ENCODE measurements around the gene PAK4. TPM values are rescaled to one million over a fixed set of nuclear protein-coding genes. Genes with fewer than 3 reads are reported as not detected.

The PAK4 gene
- total and polyA plus RNA-seq, 2 of the 13 experiments (the other 11 are each of a cell fraction or from before 2014, with no cell fraction given), result 9.5 to 17.8 TPM

DNA sequence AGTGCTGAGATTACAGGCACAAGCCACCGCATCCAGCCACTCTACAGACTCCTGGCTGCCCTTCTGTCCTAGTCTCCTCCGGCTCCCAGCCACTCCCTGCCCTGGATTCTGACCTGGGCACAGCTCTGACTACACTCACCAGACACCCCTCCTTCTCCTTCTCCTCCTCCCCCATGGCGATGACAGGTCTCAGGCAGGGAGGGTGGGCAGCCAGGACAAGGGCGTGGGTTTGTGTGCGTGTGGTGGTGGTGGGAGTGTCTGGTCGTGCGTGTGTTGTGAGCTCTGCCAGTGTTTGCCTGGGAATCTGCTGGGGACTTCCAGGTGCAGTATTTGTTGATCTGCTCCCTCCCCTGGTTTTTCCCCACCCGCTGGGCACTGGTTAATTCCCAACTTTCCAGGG is 68.2 kb downstream of the PAK4 start:
- CTCF ChIA-PET (ENCODE audit: low intra/inter-chr PET ratio, low total read pairs), result no interaction called here
- 0% methylated on average over 5 of the region's 8 CpGs for WGBS (ENCODE audit: low lambda C conversion rate)
- Histone ChIP-seq H2AFZ (ENCODE audit: low read length) (no peak overlapping the region), H4K20me1 (ENCODE audit: insufficient read depth, low read length) (no peaks in the 10 kb centered on the region), H3K9ac (ENCODE audit: insufficient read depth, low read depth, low read length) (no peak overlapping the region), H3K9me3 (ENCODE audit: low read length) (no peaks in the 10 kb centered on the region), H3K4me2 (ENCODE audit: low read depth, low read length) (peak overlapping the region; percentile 71), H3K27ac (ENCODE audit: extremely low read length, insufficient read depth, low read length) (no peak overlapping the region), H3K36me3 (replicated peaks in 1 of 2; ENCODE audit: control insufficient read depth in 1 of 2, insufficient read depth in 2 of 2, low read length in 2 of 2) (no peaks in the 10 kb centered on the region), H3K27me3 (ENCODE audit: control insufficient read depth in 1 of 2, insufficient read depth in 2 of 2, low read length in 2 of 2) (peaks cover 5 to 35% of the 10 kb centered on the region in 2 experiments; a peak in 4 of 5 replicates), H3K79me2 (ENCODE audit: insufficient read depth, low read length) (no peaks in the 10 kb centered on the region), H3K4me1 (ENCODE audit: insufficient read depth, low read length) (peaks cover 12% of the 10 kb centered on the region), H3K4me3 (replicated peaks in 1 of 3; ENCODE audit: insufficient read depth in 1 of 3, low read depth in 2 of 3, low read length in 3 of 3) (peak overlapping the region in 1 of 3 experiments; percentile 35; a peak in 1 of 6 replicates)
- no peak for FAIRE-seq
- in situ Hi-C loops (cut with HindIII; ENCODE audit: extremely low pct_ligation_motif_present, low pct_unique_long_range_greater_than_20kb) (no loop called here), intact Hi-C loops (cut with micrococcal nuclease; ENCODE audit: unreplicated experiment) (no loop called here)
- peak; percentile 72 for ATAC-seq
- POLR2A ChIA-PET, result no interaction called here
- peak; percentile 19 for DNase-seq (ENCODE audit: low spot score)
- no TSS peak for BruUV-seq (replicated peaks)
- TF ChIP-seq ZNF550 (CRISPR knock-in tag; IDR thresholded peaks at IDR 0.05; ENCODE audit: borderline replicate concordance) (no peak), HDAC1 (CRISPR knock-in tag; IDR thresholded peaks at IDR 0.05) (0 out of 2 replicates have a peak, but pooled peaks have one; percentile 13), ZNF232 (CRISPR knock-in tag; IDR thresholded peaks at IDR 0.05; ENCODE audit: borderline replicate concordance) (no peak), KLF15 (CRISPR knock-in tag; IDR thresholded peaks at IDR 0.05; ENCODE audit: borderline replicate concordance) (no peak), MAFK (conservative IDR thresholded peaks at IDR 0.05 in 1 of 2, IDR thresholded peaks at IDR 0.05 in 1 of 2; ENCODE audit: low read length in 2 of 2) (no peak)
- TF ChIP-seq, protein P1, sequence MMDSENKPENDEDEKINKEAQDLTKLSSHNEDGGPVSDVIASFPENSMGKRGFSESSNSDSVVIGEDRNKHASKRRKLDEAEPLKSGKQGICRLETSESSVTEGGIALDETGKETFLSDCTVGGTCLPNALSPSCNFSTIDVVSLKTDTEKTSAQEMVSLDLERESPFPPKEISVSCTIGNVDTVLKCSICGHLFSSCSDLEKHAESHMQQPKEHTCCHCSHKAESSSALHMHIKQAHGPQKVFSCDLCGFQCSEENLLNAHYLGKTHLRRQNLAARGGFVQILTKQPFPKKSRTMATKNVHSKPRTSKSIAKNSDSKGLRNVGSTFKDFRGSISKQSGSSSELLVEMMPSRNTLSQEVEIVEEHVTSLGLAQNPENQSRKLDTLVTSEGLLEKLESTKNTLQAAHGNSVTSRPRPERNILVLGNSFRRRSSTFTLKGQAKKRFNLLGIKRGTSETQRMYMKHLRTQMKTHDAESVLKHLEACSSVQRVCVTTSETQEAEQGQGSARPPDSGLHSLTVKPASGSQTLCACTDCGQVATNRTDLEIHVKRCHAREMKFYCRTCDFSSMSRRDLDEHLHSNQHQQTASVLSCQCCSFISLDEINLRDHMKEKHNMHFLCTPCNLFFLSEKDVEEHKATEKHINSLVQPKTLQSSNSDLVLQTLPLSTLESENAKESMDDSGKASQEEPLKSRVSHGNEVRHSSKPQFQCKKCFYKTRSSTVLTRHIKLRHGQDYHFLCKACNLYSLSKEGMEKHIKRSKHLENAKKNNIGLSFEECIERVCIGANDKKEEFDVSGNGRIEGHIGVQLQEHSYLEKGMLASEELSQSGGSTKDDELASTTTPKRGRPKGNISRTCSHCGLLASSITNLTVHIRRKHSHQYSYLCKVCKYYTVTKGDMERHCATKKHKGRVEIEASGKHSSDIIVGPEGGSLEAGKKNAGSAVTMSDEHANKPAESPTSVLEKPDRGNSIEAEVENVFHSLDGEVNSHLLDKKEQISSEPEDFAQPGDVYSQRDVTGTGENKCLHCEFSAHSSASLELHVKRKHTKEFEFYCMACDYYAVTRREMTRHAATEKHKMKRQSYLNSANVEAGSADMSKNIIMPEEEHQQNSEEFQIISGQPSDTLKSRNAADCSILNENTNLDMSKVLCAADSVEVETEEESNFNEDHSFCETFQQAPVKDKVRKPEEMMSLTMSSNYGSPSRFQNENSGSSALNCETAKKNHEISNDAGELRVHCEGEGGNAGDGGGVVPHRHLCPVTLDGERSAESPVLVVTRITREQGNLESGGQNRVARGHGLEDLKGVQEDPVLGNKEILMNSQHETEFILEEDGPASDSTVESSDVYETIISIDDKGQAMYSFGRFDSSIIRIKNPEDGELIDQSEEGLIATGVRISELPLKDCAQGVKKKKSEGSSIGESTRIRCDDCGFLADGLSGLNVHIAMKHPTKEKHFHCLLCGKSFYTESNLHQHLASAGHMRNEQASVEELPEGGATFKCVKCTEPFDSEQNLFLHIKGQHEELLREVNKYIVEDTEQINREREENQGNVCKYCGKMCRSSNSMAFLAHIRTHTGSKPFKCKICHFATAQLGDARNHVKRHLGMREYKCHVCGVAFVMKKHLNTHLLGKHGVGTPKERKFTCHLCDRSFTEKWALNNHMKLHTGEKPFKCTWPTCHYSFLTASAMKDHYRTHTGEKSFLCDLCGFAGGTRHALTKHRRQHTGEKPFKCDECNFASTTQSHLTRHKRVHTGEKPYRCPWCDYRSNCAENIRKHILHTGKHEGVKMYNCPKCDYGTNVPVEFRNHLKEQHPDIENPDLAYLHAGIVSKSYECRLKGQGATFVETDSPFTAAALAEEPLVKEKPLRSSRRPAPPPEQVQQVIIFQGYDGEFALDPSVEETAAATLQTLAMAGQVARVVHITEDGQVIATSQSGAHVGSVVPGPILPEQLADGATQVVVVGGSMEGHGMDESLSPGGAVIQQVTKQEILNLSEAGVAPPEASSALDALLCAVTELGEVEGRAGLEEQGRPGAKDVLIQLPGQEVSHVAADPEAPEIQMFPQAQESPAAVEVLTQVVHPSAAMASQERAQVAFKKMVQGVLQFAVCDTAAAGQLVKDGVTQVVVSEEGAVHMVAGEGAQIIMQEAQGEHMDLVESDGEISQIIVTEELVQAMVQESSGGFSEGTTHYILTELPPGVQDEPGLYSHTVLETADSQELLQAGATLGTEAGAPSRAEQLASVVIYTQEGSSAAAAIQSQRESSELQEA (CRISPR knock-in tag; IDR thresholded peaks at IDR 0.05; ENCODE audit: not compliant biosample characterization), result no peak

Measured in HepG2 (cell line).